ENCODE results near the gene CSNK1E. TPM values are rescaled to one million over a fixed set of nuclear protein-coding genes. Genes with fewer than 3 reads are reported as not detected.
"Not testable (repeated sequence)": the region's sequence is repeated elsewhere in the genome, so short reads cannot be mapped to it uniquely, and the experiment has no call there.

The CSNK1E gene
- 78.7 and 112 TPM in 2 replicates for total RNA-seq

- DNase-seq (ENCODE audit: low read depth in 2 of 2): peak in 1 of 2 donors; percentile 70
Measured at GRCh38 chr22:38317122-38317994, at the start of gene CSNK1E. Gene CSNK1E (minus strand): TSS chr22:38317433. CDS start chr22:38314157, 3,276 bp downstream.

- DNase-seq (ENCODE audit: low read depth in 2 of 2): not testable (repeated sequence)
Measured at GRCh38 chr22:38365829-38366228, 48.6 kb upstream of the CSNK1E start.

- DNase-seq (ENCODE audit: low read depth in 2 of 2): not testable (repeated sequence)
Measured at GRCh38 chr22:38365174-38365573, 47.9 kb upstream of the CSNK1E start.

- DNase-seq (ENCODE audit: low read depth in 2 of 2): not testable (repeated sequence)
Measured at GRCh38 chr22:38360560-38360959, 43.3 kb upstream of the CSNK1E start.

GRCh38 chr22:38359817-38360216 is 42.6 kb upstream of the CSNK1E start:
- not testable (repeated sequence) for DNase-seq (ENCODE audit: low read depth in 2 of 2)

- not testable (repeated sequence) for DNase-seq (ENCODE audit: low read depth in 2 of 2)
Measured at GRCh38 chr22:38357971-38358370, 40.7 kb upstream of the CSNK1E start.

- DNase-seq (ENCODE audit: low read depth in 2 of 2): no peak
Measured at GRCh38 chr22:38355275-38355674, 38.0 kb upstream of the CSNK1E start.

- DNase-seq (ENCODE audit: low read depth in 2 of 2): no peak
Measured at GRCh38 chr22:38353701-38354100, 36.5 kb upstream of the CSNK1E start.

GRCh38 chr22:38353142-38353629 is 36.0 kb upstream of the CSNK1E start:
- DNase-seq (ENCODE audit: low read depth in 2 of 2): peak in 1 of 2 donors; percentile 50

- no peak for DNase-seq (ENCODE audit: low read depth in 2 of 2)
Measured at GRCh38 chr22:38352436-38352835, 35.2 kb upstream of the CSNK1E start.

GRCh38 chr22:38350444-38351359 is 33.5 kb upstream of the CSNK1E start:
- no peak for DNase-seq (ENCODE audit: low read depth in 2 of 2)

GRCh38 chr22:38348751-38349496 is 31.7 kb upstream of the CSNK1E start:
- DNase-seq (ENCODE audit: low read depth in 2 of 2): no peak

GRCh38 chr22:38347944-38348750 is 30.9 kb upstream of the CSNK1E start:
- DNase-seq (ENCODE audit: low read depth in 2 of 2): no peak

- DNase-seq (ENCODE audit: low read depth in 2 of 2): no peak
Measured at GRCh38 chr22:38347181-38347943, 30.1 kb upstream of the CSNK1E start.

- no peak for DNase-seq (ENCODE audit: low read depth in 2 of 2)
Measured at GRCh38 chr22:38346506-38346905, 29.3 kb upstream of the CSNK1E start.

- DNase-seq (ENCODE audit: low read depth in 2 of 2): no peak
Measured at GRCh38 chr22:38345782-38346181, 28.5 kb upstream of the CSNK1E start.

GRCh38 chr22:38339893-38340292 is 22.7 kb upstream of the CSNK1E start:
- DNase-seq (ENCODE audit: low read depth in 2 of 2): not testable (repeated sequence)

- no peak for DNase-seq (ENCODE audit: low read depth in 2 of 2)
Measured at GRCh38 chr22:38338772-38339379, 21.6 kb upstream of the CSNK1E start.

- no peak for DNase-seq (ENCODE audit: low read depth in 2 of 2)
Measured at GRCh38 chr22:38336699-38337098, 19.5 kb upstream of the CSNK1E start.

Data from dermis microvascular lymphatic vessel endothelial cell (primary cell).